Vagina (tissue), 2 donors: ENCODE measurements around the gene LMNTD2. TPM values are rescaled to one million over a fixed set of nuclear protein-coding genes. Genes with fewer than 3 reads are reported as not detected.

ENCODE experiments used
- DNase-seq, 2 donors: peaks; one replicate each; pipeline ENCODE4 v3.0.0-alpha.2; 2017; ENCODE audit errors: extremely low spot score in 2 of 2
- H3K27ac ChIP-seq: fragments of 200-600 bp; sonication (generic); one replicate; pipeline ENCODE4 v1.5.1; 2019
- H3K27me3 ChIP-seq: fragments of 200-600 bp; sonication (generic); one replicate; pipeline ENCODE4 v1.5.1; 2019
- H3K36me3 ChIP-seq, 2 donors: fragments of 200-600 bp; sonication (generic); one replicate each; pipeline ENCODE4 v1.5.1; 2017 to 2019
- H3K4me1 ChIP-seq: fragments of 200-600 bp; sonication (generic); one replicate; pipeline ENCODE4 v1.5.1; 2019
- H3K4me3 ChIP-seq, 2 donors: fragments of 200-600 bp; sonication (generic); 1 replicate in 1 of 2; 2 replicates in 1 of 2; pipeline ENCODE4 v1.5.1; 2016 to 2019
- H3K9me3 ChIP-seq: fragments of 200-600 bp; sonication (generic); one replicate; pipeline ENCODE4 v1.5.1; 2019
- CTCF ChIP-seq, 3 experiments: fragments of 450-650 bp in 2 of 3; fragments of 200-600 bp in 1 of 3; sonication (generic) in 1 of 3; IDR thresholded peaks; one replicate each; pipeline ENCODE4 v1.5.1; 2017 to 2019; ENCODE audit warnings: antibody characterized with exemption in 3 of 3, mild to moderate bottlenecking in 2 of 3, moderate library complexity in 2 of 3
- POLR2A ChIP-seq, 2 donors: fragments of 450-650 bp; IDR thresholded peaks; one replicate each; pipeline ENCODE4 v1.6.1; 2017; ENCODE audit warnings: antibody characterized with exemption in 2 of 2, mild to moderate bottlenecking in 2 of 2, moderate library complexity in 2 of 2
- POLR2AphosphoS5 ChIP-seq, 2 donors: sonication (generic); formaldehyde crosslinking; IDR thresholded peaks; one replicate each; pipeline ENCODE4 v1.9.0; 2017; ENCODE audit warnings: antibody characterized with exemption in 2 of 2, mild to moderate bottlenecking in 2 of 2, low read depth in 1 of 2; ENCODE audit not compliant: insufficient read depth in 1 of 2
- intact Hi-C: fragments of 100-400 bp; cut with DNase I; formaldehyde crosslinking; loops from one replicate; pipeline ENCODE4 v1.15.1; 2023
- total RNA-seq: library from RNA; depleted of rRNA; stranded (reverse); fragments of >200 nt; gene quantifications from one replicate; pipeline ENCODE4 v1.2.3, GENCODE V29; 2016

LMNTD2 gene
- total RNA-seq, 1 donor from 2014 or later: 1.7 TPM

GRCh38 chr11:551131-551530 lies 9.4 kb downstream of the LMNTD2 start:
- Histone ChIP-seq H3K9me3 (no peaks in the 10 kb centered on the region), H3K36me3 (no peaks in the 10 kb centered on the region), H3K27ac (no peak overlapping the region), H3K27me3 (peaks cover 14% of the 10 kb centered on the region), H3K4me3 (no peak overlapping the region), H3K4me1 (peaks cover 20% of the 10 kb centered on the region)
- DNase-seq: no peak
- no peak for TF ChIP-seq CTCF (IDR thresholded peaks at IDR 0.05)
- no peak for TF ChIP-seq POLR2A (IDR thresholded peaks at IDR 0.05)
- TF ChIP-seq POLR2AphosphoS5 (IDR thresholded peaks at IDR 0.05; ENCODE audit: insufficient read depth in 1 of 2, low read depth in 1 of 2): no peak
- intact Hi-C loops: loop anchor here (10.0 kb wide), 1 partner anchor 174 kb away; no protein-coding TSS in a partner anchor

DNA sequence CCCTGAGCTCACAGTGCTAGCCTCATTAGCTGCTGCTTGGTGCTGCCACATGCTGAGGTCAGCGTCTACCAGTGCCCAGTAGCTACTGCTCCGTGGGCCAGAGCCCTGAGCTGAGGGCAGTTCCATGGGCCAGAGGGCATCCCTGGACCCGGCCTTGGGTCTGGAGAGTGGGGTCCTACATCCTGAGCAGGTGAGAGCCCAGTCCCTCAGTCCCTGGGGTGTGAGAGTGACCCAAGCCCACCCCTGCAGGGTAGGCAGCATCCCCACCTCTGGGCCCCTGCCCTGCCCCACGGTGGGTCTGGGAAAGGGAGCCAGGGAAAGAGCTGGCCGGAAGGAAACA lies 9.8 kb downstream of the LMNTD2 start:
- Histone ChIP-seq H3K9me3 (no peaks in the 10 kb centered on the region), H3K27ac (no peak overlapping the region), H3K4me3 (no peak overlapping the region), H3K27me3 (peaks cover 14% of the 10 kb centered on the region), H3K4me1 (peaks cover 17% of the 10 kb centered on the region), H3K36me3 (no peaks in the 10 kb centered on the region)
- TF ChIP-seq CTCF (IDR thresholded peaks at IDR 0.05) (no peak), POLR2A (IDR thresholded peaks at IDR 0.05) (no peak), POLR2AphosphoS5 (IDR thresholded peaks at IDR 0.05; ENCODE audit: insufficient read depth in 1 of 2, low read depth in 1 of 2) (no peak)
- intact Hi-C loops: loop anchor here (10.0 kb wide), 1 partner anchor 174 kb away; no protein-coding TSS in a partner anchor
- no peak for DNase-seq

GRCh38 chr11:550021-550745 lies 10.4 kb downstream of the LMNTD2 start:
- no peak overlapping the region for H3K27ac ChIP-seq
- H3K9me3 ChIP-seq: no peaks in the 10 kb centered on the region
- H3K4me1 ChIP-seq: peaks cover 12% of the 10 kb centered on the region
- no peak for DNase-seq
- intact Hi-C loops: loop anchor here (10.0 kb wide), 1 partner anchor 175 kb away; no protein-coding TSS in a partner anchor
- no peak overlapping the region for H3K4me3 ChIP-seq
- TF ChIP-seq POLR2A (IDR thresholded peaks at IDR 0.05): no peak
- TF ChIP-seq POLR2AphosphoS5 (IDR thresholded peaks at IDR 0.05; ENCODE audit: insufficient read depth in 1 of 2, low read depth in 1 of 2): no peak
- no peak for TF ChIP-seq CTCF (IDR thresholded peaks at IDR 0.05)
- H3K36me3 ChIP-seq: no peaks in the 10 kb centered on the region
- peaks cover 10% of the 10 kb centered on the region for H3K27me3 ChIP-seq

- H3K36me3 ChIP-seq: no peaks in the 10 kb centered on the region
- intact Hi-C loops: no loop called here
- H3K27me3 ChIP-seq: peaks cover under 1% of the 10 kb centered on the region
Measured at GRCh38 chr11:548700-549603, 11.6 kb downstream of the LMNTD2 start.

More at GRCh38 chr11:548700-549603, 11.6 kb downstream of the LMNTD2 start:
- H3K4me1 ChIP-seq: peaks cover under 1% of the 10 kb centered on the region
- DNase-seq: no peak
- no peaks in the 10 kb centered on the region for H3K9me3 ChIP-seq
- no peak overlapping the region for H3K27ac ChIP-seq
- TF ChIP-seq CTCF (IDR thresholded peaks at IDR 0.05) (no peak), POLR2AphosphoS5 (IDR thresholded peaks at IDR 0.05; ENCODE audit: insufficient read depth in 1 of 2, low read depth in 1 of 2) (no peak), POLR2A (IDR thresholded peaks at IDR 0.05) (no peak)
- no peak overlapping the region for H3K4me3 ChIP-seq
